IPS DF 4.7 (cell line): ENCODE data around the gene RPUSD3.

Source experiments
- DNase-seq: peaks from one replicate; pipeline ENCODE4 v3.0.0-alpha.2; 2013; ENCODE audit warnings: low spot score; ENCODE audit errors: extremely low read depth

Gene RPUSD3

GRCh38 chr3:9806688-9807589 lies 36.9 kb downstream of the RPUSD3 start:
- DNase-seq: no peak

- no peak for DNase-seq
These were observed 37.7 kb downstream of the RPUSD3 start for GRCh38 chr3:9806137-9806536.

DNA sequence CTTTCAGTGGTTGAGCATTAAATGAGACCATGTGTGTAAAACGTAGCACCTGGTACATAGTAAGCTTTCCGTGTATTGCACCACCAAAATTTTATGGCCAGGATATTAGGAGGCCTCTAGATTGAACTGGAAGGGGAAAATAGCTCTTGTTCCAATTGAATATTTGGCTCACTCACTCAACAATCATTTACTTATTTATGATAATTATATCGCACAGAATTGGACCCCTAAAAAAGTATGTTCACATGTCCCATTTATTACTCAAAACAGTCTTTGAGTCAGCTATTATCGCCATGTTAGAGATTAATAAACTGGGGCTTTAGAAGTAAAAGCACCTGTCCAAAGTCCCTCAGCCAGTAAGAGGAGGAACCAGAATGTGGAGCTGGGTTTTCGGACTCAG lies 38.8 kb downstream of the RPUSD3 start:
- DNase-seq: no peak

GRCh38 chr3:9803494-9803893 lies 40.3 kb downstream of the RPUSD3 start:
- no peak for DNase-seq

DNA sequence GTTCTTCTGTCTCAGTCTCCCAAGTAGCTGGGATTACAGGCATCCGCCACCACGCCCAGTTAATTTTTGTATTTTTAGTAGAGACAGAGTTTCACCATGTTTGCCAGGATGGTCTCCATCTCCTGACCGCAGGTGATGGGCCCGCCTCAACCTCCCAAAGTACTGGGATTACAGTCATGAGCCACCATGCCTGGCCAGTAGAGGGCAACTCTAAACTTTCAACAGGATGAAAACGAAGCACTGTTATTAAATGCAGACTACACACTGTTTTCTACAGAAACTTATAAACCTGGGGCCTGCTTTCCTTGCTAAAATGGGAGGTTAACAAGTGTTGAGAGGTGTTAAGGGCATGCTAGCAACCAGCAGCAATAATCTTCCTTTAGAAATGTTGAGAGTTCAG lies 43.3 kb downstream of the RPUSD3 start:
- no peak for DNase-seq

- DNase-seq: no peak
These were observed 46.4 kb downstream of the RPUSD3 start for GRCh38 chr3:9797196-9797945.

GRCh38 chr3:9795207-9795606 lies 48.6 kb downstream of the RPUSD3 start:
- no peak for DNase-seq

DNA sequence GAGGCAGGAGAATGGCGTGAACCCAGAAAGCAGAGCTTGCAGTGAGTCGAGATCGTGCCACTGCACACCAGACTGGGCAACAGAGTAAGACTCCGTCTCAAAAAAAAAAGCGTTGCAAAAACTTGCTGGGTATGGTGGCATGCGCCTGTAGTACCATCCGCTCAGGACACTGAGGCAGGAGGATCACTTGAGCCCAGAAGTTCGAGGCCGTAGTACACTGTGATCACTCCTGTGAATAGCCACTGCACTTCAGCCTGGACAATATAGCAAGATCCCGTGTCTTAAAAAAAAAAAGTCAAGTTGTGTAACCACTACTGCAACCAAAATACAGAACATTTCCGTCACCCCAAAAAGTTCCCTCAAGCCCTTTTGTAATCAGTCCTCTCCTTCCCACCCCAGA lies 49.4 kb downstream of the RPUSD3 start:
- DNase-seq: no peak

GRCh38 chr3:9793161-9793781 lies 50.5 kb downstream of the RPUSD3 start:
- DNase-seq: no peak

GRCh38 chr3:9792405-9793160 lies 51.2 kb downstream of the RPUSD3 start, which contains the start of the genes ARPC4 and TADA3:
Gene ARPC4, plus strand, starts transcription at chr3:9793082. Its CDS starts 40 bp downstream, at chr3:9793122.
Gene TADA3, minus strand, starts transcription at chr3:9792473. Its CDS starts 1,007 bp downstream, at chr3:9791466.
- DNase-seq: no peak

- DNase-seq: no peak
These were observed 51.9 kb downstream of the RPUSD3 start for GRCh38 chr3:9791790-9792404.

DNA sequence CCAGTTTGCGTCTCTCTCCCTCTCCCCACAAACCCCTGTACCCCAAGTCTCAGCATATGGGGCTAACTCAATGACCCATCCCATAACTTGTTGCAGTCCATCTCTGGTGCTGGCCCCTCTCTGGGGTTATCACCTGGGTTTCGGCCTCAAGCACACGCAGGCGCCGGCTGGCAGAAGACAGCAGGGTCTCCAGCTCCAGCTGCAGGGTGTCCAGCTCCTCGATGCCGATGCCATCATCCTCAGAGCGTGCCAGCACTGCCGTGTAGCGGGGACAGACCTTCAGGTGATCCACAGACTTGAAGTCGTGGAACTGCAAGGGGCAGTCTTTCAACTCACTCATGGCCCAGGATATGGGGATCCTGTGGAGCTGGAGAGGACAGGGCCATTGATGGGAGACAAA lies 52.7 kb downstream of the RPUSD3 start:
- DNase-seq: no peak
